ENCODE results near the gene PSMB5. TPM values are rescaled to one million over a fixed set of nuclear protein-coding genes. Genes with fewer than 3 reads are reported as not detected.

The PSMB5 gene
- total RNA-seq, 1 experiment from 2014 or later, result 198 TPM

DNA sequence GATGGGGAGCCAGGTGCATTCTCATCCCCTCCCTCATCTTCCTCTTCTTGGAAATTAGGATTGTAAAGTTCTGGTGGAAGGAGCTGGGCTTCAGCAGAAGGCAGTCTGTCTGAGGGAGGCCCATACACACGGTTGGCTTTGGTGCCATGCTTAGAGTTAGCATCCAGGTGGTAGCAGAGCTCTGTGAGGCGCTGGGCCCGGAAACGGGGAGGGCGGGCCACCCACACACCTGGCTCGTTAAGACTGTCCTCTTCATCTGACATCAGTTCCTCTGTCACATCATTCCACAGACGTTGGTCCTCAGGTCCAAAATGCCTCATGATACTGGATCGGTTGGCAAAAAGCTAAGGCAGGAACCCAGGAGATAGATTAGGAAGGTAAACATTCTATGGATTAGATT is 47.4 kb downstream of the PSMB5 start:
- DNase-seq (ENCODE audit: low spot score), result no peak

- peak; percentile 80 for DNase-seq (ENCODE audit: low spot score)
These were observed 48.1 kb downstream of the PSMB5 start for GRCh38 chr14:22986508-22987054.

DNA sequence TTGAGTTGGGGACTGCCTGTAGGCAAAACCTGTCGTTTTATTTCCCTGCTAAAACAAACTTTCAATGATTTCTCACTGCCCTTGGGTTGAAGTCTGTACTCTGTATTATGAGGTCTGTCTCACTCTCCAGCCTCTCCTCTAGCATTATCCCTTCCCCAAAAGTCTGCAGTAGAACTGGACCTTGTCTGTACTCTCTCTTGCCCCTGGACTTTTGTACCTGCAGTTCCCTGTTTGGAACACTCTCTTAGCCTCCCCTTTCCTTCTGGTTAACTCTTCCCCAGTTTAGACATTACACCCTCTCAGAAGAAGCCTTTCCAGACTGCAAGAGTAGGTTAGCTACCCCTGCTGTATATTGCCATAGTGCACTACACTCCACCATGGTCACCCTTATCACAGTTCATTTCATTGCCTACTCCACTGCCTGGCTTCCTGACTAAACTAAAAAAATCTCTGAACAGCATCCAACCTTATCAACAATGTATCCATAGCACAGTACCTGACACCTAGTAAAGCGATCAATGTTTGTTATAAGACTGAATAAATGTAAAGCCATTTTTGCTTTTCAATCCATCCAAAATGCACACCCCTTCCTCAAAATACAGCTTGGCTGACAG is 48.7 kb downstream of the PSMB5 start:
- no peak for DNase-seq (ENCODE audit: low spot score)

DNA sequence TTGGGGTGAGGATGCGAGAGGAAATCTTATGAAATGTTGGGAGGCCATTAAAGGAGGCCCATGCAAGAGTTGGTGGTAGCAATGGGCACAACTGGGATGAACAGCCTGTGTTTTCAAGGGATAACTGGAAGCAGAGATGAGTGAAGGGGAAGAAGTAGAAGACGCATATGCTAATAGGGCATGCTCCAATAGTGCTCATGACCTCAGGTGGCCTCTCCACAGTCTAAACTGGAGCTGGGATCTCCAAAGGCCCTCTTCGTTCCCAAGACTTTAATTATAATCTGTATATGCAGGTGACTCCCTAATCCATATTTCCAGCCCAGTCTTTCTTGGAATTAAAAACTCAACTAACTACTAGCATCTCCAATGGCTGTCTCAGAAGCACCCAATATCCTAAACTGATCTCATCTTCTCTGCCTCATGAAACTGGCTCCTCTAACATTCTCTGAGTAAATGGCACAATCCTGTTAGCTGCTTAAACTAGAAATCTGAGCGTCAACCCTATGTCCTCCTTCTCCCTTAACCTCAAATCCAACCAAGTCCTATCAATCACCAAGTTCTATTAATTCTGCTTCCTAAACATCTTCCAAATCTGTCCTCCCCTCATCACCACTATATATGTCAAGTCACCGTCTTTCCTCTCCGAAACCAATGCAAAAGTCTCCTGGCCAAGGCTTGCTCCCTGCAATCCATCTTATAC is 49.6 kb downstream of the PSMB5 start:
- no peak for DNase-seq (ENCODE audit: low spot score)

DNA sequence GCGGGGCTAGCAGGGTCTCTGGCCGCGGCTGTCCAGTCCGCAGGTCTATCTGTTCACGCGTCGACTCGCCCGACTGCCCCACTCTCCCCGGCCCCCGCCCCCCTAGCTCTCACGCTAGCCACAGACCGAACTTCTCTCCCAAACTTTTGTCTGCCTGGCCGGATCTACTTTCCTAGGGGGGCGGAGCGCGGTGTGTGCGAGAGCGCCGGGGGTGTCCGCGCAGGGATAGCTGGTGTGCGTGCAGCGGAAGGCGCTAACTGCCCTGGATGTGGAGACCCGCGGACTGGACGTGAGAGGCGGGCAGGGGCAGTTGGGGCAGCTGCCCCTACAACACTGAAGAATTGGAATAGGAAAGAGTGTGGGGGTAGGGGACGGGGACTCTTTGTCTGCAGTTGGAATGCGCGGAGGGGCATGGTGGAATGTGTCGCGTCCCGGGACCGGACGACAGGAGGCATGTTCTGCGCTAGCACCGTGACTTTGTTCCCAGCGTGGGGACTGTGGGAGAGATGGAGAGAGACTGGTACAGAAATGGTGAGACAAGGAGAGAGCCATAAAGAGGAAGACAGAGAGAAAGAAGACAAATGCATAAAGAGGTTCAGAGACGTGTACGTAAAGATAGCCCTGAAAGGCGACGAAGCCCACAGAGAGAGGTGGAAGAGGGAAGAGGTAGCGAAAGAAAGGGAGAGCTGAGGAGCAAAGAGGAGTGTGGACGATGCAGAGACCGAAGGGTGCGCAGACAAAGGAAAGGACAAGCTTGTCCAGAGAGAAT is 52.0 kb downstream of the PSMB5 start, which contains the start of gene AJUBA:
Gene AJUBA (minus strand): TSS at position 75 of the 769 bp plus-strand sequence. CDS start 285 bp downstream, outside the sequence.
- DNase-seq (ENCODE audit: low spot score), result peak; percentile 70

DNA sequence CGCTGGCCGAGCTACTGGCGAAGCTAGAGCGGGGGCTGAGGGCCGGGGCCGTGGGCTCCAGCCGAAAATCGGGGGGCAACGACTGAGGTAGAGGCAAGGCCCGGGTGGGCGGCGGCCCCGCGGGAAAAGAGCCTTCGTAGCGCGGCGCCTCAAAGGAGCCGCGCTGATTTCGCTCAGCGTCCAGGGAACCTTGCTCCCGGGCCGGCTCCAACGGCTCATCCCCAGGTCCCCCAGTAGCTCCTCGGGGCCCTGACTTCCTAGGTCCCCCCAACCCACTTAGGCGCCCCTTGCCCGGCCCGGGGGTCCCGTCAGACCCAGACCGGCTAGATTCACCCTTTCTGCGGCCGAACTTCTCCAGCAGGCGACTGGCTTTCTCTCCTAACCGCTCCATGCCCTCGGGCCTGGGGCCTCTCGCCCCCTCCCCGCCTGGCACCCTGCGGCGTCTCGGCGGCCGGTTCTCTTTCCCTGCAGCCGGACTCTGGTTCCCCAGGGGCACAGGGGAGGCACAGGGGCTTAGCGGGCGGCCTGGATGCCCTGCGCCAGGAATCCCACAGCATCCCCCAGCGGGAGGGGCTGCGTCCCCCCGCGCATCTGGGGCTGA is 52.7 kb downstream of the PSMB5 start:
- DNase-seq (ENCODE audit: low spot score), result no peak

DNA sequence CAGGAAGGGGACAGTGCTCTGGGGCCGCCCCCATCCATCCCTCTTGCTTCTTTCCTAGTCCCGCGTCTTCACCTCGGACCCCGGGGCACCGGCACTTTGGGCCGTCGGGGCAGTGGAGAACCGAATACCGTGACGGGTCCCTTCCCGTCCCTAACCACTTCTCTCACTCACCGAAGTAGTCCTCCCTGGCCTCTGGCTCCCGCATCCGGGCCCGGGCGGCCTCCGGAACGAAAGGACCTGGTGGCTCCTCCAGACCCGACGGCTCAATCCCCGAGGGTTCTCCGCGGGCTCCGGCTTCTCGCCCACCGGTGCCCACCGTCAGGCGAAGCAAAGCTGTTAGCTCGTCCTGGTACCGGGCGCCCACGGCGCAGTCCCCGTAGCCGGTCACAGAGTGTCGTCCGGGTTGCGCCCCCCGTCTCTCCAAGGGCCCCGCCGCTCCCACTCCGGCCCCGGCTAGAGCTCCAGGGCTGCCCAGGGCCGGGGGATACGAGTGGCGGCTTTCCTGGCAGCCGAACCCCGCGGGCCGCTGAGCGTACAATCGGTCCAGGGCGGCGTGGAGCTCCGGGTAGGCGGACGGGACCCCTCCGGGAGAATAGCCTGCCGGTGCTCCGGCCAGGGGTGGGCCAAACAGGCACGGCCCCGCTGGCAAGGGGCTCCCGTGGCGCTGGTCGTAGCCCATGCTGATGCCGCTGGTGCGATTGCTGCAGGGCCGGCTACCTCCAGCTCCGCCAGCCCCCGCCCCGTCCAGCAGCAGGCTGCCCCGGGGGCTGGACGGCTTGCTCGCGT is 53.4 kb downstream of the PSMB5 start:
- DNase-seq (ENCODE audit: low spot score), result peak; percentile 25

DNA sequence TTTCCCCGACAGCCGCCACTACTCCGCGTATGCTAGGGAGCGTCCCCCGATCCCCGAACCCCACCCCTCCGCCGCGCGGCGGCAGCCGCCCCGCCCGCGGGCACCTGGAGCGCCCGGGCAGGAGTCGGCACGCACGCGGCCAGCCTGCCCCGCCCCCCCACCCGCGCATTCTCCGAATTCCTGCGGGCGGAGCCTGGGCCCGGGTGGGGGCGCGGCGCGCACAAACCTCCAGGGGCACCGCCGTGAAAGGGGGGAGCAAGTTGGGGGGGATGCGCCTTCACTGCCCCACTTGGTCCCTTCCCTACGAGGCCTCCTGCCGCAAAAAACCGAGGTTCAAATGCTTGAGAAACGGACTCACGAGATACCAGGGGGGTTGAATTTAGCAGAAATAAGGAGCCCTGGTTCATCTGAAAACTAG is 54.0 kb downstream of the PSMB5 start:
- DNase-seq (ENCODE audit: low spot score), result peak; percentile 42

- peak; percentile 35 for DNase-seq (ENCODE audit: low spot score)
These were observed 54.8 kb downstream of the PSMB5 start for GRCh38 chr14:22979748-22980392.

DNA sequence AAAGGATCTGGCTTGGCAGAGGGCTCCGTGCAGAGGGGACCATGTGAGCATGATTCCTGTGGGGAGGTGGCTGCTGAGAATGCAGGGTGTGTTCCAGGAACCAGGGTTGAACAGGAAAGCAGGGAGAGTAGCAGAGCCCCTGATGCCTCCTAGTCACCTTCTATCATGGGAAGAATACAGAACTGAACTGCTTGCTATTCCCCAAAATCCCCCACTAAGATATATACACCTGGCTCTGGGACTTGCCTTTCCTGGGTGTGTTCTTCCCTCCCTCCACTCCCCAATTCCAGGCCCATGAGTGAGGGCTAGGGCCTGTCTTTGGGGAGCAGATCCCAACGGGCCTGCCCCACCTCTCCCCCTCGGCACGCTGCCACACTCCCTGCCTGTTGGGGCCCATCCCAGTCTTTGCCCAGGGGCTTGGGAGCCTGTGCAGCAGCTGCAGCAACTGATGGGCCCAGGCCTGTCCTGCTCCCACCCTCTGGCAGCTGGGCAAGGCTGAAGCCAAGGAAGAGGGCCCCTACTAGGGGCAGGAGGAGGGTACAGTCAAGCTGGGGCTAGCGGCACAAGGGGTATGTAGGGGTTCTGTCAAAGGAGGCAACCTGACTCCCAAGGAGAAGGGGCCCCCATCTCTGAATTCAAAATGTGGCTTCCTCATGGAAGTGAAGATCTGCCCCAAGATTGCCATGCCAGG is 55.6 kb downstream of the PSMB5 start:
- DNase-seq (ENCODE audit: low spot score), result no peak

DNA sequence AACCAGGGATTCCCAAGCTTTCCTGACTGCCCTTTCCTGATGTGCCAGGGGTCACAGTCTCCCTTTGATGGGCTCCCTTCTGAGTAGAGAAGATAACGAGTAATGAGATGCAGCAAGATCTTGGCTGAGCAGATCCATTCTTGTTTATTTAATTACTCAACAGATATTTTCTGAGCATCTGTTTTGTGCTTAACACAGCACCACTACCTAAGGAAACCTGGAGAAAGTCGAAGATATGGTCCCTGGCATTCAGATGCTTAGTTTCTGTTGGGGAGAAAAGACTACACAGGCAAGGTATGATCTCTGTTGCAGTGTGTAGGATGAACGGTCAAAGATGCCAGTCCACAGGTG is 56.2 kb downstream of the PSMB5 start:
- DNase-seq (ENCODE audit: low spot score), result no peak

DNA sequence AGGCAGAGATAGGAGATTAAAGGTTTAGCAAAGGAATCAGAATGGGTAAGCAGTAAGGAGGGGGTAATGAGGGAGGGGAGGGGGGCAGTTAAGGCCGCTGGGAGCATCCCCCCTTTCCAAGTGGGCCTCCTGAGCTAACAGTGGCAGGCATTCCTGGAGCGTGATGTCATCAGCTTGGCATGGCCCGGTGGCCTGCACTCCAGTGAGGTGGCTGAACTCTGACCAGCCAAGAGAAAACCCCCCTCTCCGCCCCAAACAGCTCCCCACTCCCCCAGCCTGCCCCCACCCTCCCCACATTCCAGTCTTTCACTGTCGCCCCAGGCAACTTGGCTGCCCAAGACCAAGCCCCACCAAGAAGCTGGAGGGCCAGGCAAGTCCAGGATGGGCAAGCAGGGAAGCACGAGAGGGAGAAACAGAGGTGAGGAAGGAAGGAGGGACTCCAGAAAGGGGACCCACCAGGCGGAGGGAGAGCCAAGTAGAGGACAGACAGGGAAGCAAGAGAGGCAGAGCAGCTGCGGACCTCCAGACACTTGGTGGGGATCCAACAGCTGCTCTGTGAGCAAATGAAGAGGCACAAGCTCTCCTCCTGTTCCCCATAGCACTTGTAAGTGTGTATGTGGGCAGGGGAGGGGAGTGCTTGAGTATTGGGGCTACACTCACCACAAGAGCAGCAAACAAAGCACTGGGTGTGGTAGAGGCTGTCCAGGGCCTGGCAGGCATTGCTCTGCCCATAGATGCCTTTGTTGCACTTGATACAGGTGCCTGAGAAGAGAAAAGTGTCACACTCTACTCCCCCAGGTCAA is 56.8 kb downstream of the PSMB5 start:
- peak; percentile 77 for DNase-seq (ENCODE audit: low spot score)

GRCh38 chr14:22977434-22977683 is 57.3 kb downstream of the PSMB5 start:
- no peak for DNase-seq (ENCODE audit: low spot score)

GRCh38 chr14:22976620-22977433 is 57.9 kb downstream of the PSMB5 start:
- peak; percentile 77 for DNase-seq (ENCODE audit: low spot score)
